Stimulated activated naive B cell treated with anti-CD40 and anti-IgM and Interleukin-4, amounts not matched to agents 10 μg/mL and 1 μg/mL and 100 μg/mL, for 72 hours (primary cell): ENCODE results near the gene PPP2R3A.

Experiments
- ATAC-seq, 2 donors: fragments of 150-1000 bp; cut with Tn5 transposase; replicated peaks; 2 replicates each; pipeline ENCODE4 v1.10.0; 2021; ENCODE audit warnings: moderate library complexity in 1 of 2
- DNase-seq: peaks from one replicate; pipeline ENCODE4 v3.0.0; 2021
- H3K27ac Mint-ChIP-seq: one replicate; pipeline ENCODE4 v1.8.0; 2022; ENCODE audit warnings: mild to moderate bottlenecking, mixed read lengths
- H3K27me3 Mint-ChIP-seq, 2 donors: one replicate each; pipeline ENCODE4 v1.8.0; 2022; ENCODE audit warnings: mixed read lengths in 2 of 2
- H3K36me3 Mint-ChIP-seq, 2 donors: one replicate each; pipeline ENCODE4 v1.8.0; 2022; ENCODE audit warnings: mixed read lengths in 2 of 2, mild to moderate bottlenecking in 1 of 2
- H3K4me1 Mint-ChIP-seq, 2 donors: one replicate each; pipeline ENCODE4 v1.8.0; 2022; ENCODE audit warnings: mixed read lengths in 2 of 2, mild to moderate bottlenecking in 1 of 2
- H3K4me3 Mint-ChIP-seq, 2 donors: one replicate each; pipeline ENCODE4 v1.8.0; 2022; ENCODE audit warnings: mild to moderate bottlenecking in 2 of 2, mixed read lengths in 2 of 2, moderate library complexity in 1 of 2
- H3K9me3 Mint-ChIP-seq, 2 donors: one replicate each; pipeline ENCODE4 v1.8.0; 2022; ENCODE audit warnings: mixed read lengths in 2 of 2, mild to moderate bottlenecking in 1 of 2

PPP2R3A gene

DNA sequence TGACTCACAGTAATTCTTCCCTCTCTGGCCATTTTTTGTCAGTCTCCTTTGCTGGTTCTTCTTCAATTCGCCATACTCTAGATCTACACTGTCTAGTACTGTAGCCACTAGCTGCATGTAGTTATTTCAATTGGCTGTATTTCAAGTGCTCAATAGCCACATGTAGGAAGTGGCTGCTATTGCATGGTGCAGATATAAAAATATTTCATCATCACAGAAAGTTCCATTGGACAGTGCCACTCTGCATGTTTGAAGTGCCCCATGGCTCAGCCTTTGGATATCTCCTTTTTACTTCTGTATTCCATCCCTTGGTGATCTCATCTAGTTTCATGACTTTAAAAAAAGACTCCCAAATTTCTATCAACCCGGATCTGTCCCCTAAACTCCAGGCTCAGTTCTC lies 22.1 kb downstream of the PPP2R3A start:
- Mint-ChIP-seq H3K36me3 (no peaks in the 10 kb centered on the region), H3K27ac (no peak overlapping the region), H3K27me3 (peaks cover 5 to 7% of the 10 kb centered on the region in 2 donors), H3K4me1 (no peaks in the 10 kb centered on the region), H3K4me3 (no peak overlapping the region), H3K9me3 (no peaks in the 10 kb centered on the region)
- DNase-seq (no peak), ATAC-seq (no peak)

DNA sequence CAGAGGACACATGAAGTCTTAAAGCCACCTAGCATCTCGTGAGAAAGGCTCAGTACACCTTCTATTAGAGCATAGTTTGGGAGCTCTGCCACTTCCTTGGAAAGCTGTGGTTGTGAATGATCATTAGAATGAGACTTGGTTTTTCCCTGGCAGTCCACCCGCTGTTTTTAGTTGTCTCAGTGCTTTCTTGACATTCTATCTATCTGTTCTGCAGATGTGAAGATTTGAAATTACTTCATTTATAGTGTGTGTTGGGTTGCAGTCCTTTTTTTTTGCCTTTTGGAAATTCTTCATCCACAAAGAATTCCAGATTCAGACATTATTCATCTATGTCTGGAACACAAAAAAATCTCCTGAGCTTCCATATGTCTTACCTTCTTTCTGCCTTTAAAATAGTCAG lies 23.7 kb downstream of the PPP2R3A start:
- H3K4me3 Mint-ChIP-seq, result no peak overlapping the region
- H3K36me3 Mint-ChIP-seq, result no peaks in the 10 kb centered on the region
- DNase-seq (no peak), ATAC-seq (no peak)
- peaks cover 4 to 5% of the 10 kb centered on the region in 2 donors for H3K27me3 Mint-ChIP-seq
- H3K9me3 Mint-ChIP-seq, result peaks cover 0 to 2% of the 10 kb centered on the region in 2 donors
- no peak overlapping the region for H3K27ac Mint-ChIP-seq
- no peaks in the 10 kb centered on the region for H3K4me1 Mint-ChIP-seq

DNA sequence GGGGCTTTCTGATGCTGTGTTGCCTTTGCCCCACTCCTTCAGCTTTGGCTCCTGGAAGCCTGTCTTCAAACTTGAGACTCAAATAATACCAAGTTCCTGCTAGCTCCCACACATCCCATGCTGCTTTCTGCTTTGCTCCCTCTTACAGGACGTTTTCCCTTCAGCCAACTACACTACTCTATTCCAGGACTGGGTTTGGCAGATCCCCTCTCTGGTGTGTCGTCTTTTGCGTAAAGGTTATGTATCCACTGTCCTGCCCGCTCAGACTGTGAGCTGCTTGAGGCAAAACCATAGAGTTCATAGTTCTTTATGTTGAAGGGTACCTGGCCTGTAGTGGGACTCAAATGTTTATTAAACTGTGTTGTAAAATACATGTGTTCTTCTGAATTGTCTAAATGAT lies 25.4 kb downstream of the PPP2R3A start:
- H3K36me3 Mint-ChIP-seq, result no peaks in the 10 kb centered on the region
- peaks cover 4 to 5% of the 10 kb centered on the region in 2 donors for H3K27me3 Mint-ChIP-seq
- DNase-seq (no peak), ATAC-seq (no peak)
- H3K9me3 Mint-ChIP-seq, result peaks cover 0 to 2% of the 10 kb centered on the region in 2 donors
- no peaks in the 10 kb centered on the region for H3K4me1 Mint-ChIP-seq
- no peak overlapping the region for H3K4me3 Mint-ChIP-seq
- no peak overlapping the region for H3K27ac Mint-ChIP-seq

DNA sequence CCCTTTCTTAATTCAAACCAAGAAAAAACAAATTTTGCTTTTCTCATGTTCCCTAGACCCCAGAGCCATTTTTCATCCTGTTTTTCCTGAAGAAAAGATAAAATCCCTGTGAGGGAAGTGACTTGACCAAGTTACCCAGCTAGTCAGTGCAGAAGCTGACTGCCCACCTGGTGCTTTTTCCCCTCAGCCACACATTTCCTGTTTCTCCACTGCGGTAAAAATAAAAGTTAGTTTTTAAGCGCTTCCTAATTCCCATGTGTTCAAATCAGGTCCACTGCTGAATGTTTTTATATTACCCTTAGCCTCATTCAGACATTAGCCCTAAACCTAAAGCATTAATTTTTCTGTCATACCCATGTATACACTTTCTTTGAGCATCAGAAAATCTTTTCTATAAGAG lies 26.1 kb downstream of the PPP2R3A start:
- Mint-ChIP-seq H3K4me3 (no peak overlapping the region), H3K27me3 (peaks cover 4 to 5% of the 10 kb centered on the region in 2 donors), H3K36me3 (no peaks in the 10 kb centered on the region), H3K4me1 (no peaks in the 10 kb centered on the region), H3K27ac (no peak overlapping the region), H3K9me3 (peaks cover 0 to 2% of the 10 kb centered on the region in 2 donors)
- ATAC-seq (no peak), DNase-seq (no peak)

DNA sequence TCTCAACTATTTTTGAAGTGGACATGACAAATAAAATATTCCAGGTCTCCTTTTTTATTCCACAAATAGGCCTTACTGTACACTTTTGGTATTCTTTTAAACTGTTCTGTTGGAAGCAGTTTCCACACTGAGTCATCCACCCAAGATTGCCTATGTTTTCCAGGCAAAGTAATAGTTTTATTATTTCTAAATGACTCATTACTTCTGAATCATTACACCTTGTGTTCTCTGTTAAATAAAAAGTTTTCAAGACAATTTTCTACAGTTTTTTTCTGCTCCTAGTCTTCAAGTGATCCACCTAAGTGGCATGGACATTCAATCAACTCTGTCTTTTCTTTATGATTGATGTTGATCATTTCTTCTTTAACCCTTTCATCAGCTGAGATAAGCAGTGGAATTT lies 26.5 kb downstream of the PPP2R3A start:
- no peak for DNase-seq
- Mint-ChIP-seq H3K9me3 (peaks cover 0 to 2% of the 10 kb centered on the region in 2 donors), H3K36me3 (no peaks in the 10 kb centered on the region), H3K27me3 (peaks cover 4 to 5% of the 10 kb centered on the region in 2 donors), H3K4me3 (no peak overlapping the region), H3K27ac (no peak overlapping the region), H3K4me1 (no peaks in the 10 kb centered on the region)
- no peak for ATAC-seq

DNA sequence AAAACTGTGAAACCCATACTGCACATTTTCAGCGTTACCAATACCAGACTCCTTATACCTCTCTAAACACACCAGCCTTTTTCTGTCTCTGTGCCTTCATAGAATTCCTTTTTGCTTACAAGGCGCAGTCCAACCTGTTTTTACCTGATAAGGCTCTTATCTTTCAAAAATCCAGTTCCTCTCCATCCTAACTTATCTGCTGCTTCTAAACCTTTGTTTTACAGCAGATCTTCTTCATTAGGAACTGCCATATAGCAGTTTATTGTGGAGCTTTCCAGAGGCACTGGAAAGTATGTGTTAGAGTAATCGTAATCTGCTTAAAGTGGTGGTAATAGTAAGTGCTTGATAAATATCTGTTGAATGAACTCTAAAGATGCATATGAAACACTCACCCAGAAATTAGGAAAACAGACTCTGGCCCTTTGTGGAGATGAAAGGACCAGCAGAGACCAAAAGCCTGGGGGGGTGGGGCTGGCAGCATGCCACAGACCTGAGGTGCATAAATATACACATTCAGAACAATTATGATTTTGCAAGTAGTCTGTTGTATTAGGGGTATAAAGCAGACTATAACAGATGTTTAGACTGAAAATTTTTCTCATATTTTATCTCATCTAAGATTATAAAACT lies 29.3 kb downstream of the PPP2R3A start:
- ATAC-seq, result no peak
- H3K36me3 Mint-ChIP-seq, result no peaks in the 10 kb centered on the region

DNA sequence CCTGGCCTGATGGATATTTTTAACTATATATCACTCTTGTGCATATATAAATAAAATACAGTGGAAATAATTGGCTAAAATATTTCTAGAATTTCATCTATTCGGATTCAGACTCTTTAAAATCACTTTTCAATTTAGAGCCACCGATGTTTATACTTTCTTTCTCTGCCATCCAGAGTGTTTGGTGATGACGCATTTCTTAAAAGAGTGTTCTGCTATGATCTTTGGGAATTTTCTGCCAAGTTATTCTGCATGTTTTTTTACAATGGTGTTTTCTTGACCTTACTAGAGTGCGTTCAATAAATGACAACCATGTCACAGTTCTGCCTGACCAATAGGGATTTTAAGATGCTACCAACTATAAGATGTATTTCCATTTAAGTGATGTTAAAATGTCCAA lies 30.2 kb downstream of the PPP2R3A start:
- Mint-ChIP-seq H3K36me3 (no peaks in the 10 kb centered on the region), H3K9me3 (peaks cover 0 to 2% of the 10 kb centered on the region in 2 donors), H3K4me3 (no peak overlapping the region), H3K27me3 (peaks cover 3 to 7% of the 10 kb centered on the region in 2 donors), H3K4me1 (no peaks in the 10 kb centered on the region), H3K27ac (no peak overlapping the region)
- DNase-seq (no peak), ATAC-seq (no peak)

More for the DNA sequence above, 29.3 kb downstream of the PPP2R3A start:
- no peak for DNase-seq
- Mint-ChIP-seq H3K27me3 (peaks cover 4 to 5% of the 10 kb centered on the region in 2 donors), H3K4me1 (no peaks in the 10 kb centered on the region), H3K27ac (no peak overlapping the region), H3K4me3 (no peak overlapping the region), H3K9me3 (peaks cover 0 to 2% of the 10 kb centered on the region in 2 donors)

DNA sequence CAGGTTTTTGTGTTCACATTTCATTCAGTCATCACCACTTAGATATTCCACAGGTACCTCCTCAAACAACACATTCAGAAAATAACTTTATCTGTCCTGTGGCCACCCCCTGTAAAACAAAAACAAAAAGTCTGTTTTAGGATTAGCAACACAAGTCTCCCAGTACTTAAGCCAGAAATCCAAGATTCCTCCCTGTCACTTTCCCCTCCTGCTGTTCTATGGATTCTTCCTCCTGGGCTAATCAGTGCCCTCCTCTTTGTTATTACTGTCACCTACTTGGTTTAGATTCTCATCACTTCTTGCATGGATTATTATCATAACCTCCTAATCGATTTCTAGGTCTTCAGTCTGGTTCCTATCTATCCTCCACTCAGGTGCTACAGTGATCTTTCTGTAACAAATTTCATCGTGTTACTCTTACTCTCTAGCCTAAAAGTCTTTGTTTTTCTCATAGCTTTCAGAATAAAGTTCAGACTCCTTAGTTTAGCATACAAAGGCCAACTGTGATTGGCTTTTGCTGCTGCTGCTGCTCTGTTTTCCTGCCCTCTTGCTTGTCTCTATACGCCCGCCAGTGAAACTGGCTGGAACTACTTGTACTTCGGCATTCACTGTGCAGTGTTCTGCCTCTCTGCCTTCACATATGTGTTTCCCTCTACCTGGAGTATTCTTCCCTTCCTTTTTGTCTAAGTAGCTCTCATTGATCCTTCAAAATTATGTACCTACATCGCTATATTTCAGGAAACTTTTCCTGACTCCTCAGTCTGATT lies 32.2 kb downstream of the PPP2R3A start:
- no peak overlapping the region for H3K4me3 Mint-ChIP-seq
- H3K36me3 Mint-ChIP-seq, result no peaks in the 10 kb centered on the region
- H3K4me1 Mint-ChIP-seq, result no peaks in the 10 kb centered on the region
- no peak for DNase-seq
- H3K9me3 Mint-ChIP-seq, result peaks cover 0 to 2% of the 10 kb centered on the region in 2 donors
- H3K27ac Mint-ChIP-seq, result no peak overlapping the region
- H3K27me3 Mint-ChIP-seq, result peaks cover 0 to 5% of the 10 kb centered on the region in 2 donors
- ATAC-seq, result no peak

DNA sequence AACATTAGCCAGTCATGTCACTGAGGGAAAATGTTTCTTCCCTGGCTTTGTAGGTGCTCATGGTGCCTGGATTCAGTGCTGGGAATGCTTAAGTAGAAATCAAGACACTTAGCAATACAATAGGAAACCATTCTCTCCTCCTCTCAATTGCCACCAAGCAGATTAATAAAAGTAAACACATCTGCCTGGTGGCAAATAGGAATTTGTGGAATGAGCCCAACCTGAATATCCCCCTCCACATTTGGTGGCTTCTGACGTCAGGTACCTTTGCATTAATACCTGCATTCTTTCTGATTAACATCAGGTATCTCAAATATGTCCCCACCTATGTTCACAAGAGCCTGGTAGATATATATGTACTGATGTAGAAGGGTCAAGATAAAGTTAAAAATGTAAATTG lies 42.7 kb downstream of the PPP2R3A start:
- DNase-seq, result no peak
- peaks cover 8 to 12% of the 10 kb centered on the region in 2 donors for H3K27me3 Mint-ChIP-seq
- H3K4me3 Mint-ChIP-seq, result no peak overlapping the region
- peaks cover 4% of the 10 kb centered on the region in 2 donors for H3K9me3 Mint-ChIP-seq
- no peak for ATAC-seq
- no peaks in the 10 kb centered on the region for H3K4me1 Mint-ChIP-seq
- H3K27ac Mint-ChIP-seq, result no peak overlapping the region
- H3K36me3 Mint-ChIP-seq, result no peaks in the 10 kb centered on the region

DNA sequence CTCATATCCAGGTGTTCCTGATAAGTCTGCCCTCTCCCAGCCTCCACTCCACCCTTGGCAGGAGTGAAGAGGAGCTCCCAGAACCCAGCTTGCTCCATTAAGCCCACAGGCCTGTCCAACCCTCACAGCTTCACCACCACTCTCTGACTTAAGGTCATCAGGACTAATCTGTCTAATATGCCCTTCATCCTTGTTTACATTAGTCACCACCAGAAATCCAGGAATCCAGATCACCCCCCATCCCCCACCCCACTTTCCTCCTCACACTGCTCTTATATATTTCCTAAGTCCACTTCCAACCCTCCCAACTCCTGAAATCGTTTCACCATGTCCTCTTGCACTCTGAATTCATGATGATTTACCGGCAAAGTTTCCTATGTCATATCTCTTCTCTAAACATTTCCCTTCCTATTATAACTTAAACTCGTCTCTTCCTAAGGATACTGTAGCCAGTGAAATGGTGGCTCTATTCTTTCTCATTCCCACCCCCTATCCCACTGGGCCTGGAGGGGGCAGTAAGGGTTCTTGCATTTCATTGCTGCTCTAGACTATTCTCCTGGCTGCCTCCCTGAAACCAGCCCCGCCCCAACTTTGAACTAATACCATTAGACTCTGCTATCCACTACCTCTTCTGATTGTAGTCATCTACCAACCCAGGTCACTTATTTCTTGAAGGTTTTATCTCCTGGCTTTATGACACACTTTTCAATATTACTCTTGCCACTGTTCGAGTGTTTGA lies 43.4 kb downstream of the PPP2R3A start:
- Mint-ChIP-seq H3K9me3 (peaks cover 0 to 4% of the 10 kb centered on the region in 2 donors), H3K27me3 (peaks cover 12 to 17% of the 10 kb centered on the region in 2 donors), H3K27ac (no peak overlapping the region), H3K4me3 (no peak overlapping the region), H3K4me1 (no peaks in the 10 kb centered on the region), H3K36me3 (no peaks in the 10 kb centered on the region)
- DNase-seq (no peak), ATAC-seq (no peak)

DNA sequence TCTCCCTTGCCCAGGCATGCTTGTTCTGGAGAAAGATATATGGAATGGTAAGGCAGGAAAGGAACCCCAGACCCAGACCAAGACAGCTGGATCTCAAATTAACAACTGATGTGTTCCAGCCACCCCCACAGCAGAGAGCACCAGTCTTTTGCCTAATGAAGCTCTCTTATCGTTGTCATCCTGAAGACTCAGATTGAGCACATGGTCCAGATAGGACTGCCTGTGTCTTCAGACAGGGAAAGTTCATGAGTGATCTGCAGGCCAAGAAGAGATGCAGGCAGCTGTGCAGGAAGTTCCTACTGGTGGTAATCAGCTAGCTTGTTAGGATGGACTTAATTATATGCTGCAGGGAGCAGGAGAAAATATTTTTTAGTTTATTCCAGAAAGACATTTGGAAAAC lies 53.3 kb downstream of the PPP2R3A start:
- no peak overlapping the region for H3K27ac Mint-ChIP-seq
- no peak overlapping the region for H3K4me3 Mint-ChIP-seq

DNA sequence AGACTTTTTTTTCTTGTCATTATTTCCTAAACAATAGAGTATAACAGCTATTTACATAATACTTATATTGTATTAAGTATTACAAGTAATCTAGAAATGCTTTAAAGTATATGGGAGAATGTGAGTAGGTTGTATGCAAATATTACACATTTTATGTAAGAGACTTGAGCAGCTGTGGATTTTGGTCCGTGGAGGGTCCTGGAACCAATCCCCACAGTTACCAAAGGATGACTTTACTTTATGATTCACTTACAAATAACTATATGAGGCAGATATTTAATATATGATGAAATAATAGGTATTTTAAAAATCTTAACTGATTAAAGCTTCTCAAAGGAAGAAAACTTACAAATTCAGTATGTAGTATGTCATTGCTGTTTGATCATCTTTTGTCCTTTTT lies 56.3 kb downstream of the PPP2R3A start:
- peaks cover 0 to 4% of the 10 kb centered on the region in 2 donors for H3K4me1 Mint-ChIP-seq
- H3K9me3 Mint-ChIP-seq, result no peaks in the 10 kb centered on the region
- H3K4me3 Mint-ChIP-seq, result no peak overlapping the region
- peaks cover 13 to 15% of the 10 kb centered on the region in 2 donors for H3K27me3 Mint-ChIP-seq
- DNase-seq (no peak), ATAC-seq (no peak)
- no peak overlapping the region for H3K27ac Mint-ChIP-seq
- H3K36me3 Mint-ChIP-seq, result no peaks in the 10 kb centered on the region

More for the DNA sequence above, 53.3 kb downstream of the PPP2R3A start:
- Mint-ChIP-seq H3K4me1 (no peaks in the 10 kb centered on the region), H3K27me3 (peaks cover 19 to 36% of the 10 kb centered on the region in 2 donors), H3K9me3 (no peaks in the 10 kb centered on the region), H3K36me3 (no peaks in the 10 kb centered on the region)
- DNase-seq, result no peak
- ATAC-seq, result no peak

DNA sequence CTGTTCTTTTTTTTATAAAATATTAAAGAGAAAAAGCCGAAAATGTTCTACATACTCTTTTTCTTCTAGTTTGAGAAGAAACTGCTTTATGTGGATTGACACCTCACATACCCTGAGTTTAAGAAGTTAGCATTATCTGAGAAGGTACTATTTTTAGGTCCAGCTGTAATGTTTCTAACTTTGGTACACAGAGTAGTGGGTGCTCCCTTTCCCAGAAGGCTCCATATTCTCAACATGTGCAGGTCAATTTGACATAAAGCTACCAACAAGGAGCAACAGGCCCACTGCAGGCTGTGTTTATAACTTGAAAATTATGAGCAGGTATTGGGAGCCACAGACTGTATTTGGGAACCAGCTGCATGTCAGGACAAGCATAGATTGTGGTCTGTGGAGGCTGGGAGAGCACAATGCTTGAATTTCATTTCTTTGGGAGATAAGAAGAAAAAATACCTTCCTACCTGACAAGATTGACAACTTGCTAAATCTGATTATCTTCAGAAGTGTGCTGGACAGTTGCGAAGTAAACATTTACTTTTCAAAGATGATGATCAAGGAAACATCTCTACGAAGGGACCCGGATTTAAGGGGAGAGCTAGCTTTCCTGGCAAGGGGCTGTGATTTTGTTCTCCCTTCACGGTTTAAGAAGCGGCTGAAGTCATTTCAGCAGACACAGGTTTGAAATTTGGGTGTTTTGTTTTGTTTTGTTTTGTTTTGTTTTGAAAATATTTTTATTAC lies 57.2 kb downstream of the PPP2R3A start:
- DNase-seq (no peak), ATAC-seq (no peak)
- Mint-ChIP-seq H3K9me3 (no peaks in the 10 kb centered on the region), H3K27ac (no peak overlapping the region), H3K4me1 (peaks cover 0 to 4% of the 10 kb centered on the region in 2 donors), H3K4me3 (no peak overlapping the region), H3K36me3 (no peaks in the 10 kb centered on the region), H3K27me3 (peaks cover 13 to 15% of the 10 kb centered on the region in 2 donors)
